ENCODE data around the gene ZNF500. TPM values are rescaled to one million over a fixed set of nuclear protein-coding genes. Genes with fewer than 3 reads are reported as not detected.

The ZNF500 gene
- total and polyA plus RNA-seq, 2 experiments from 2014 or later: 5.8 to 15.3 TPM

GRCh38 chr16:4775005-4775404 is 8.0 kb upstream of the ZNF500 start (continued):
- TF ChIP-seq EZH2phosphoT487 (IDR thresholded peaks at IDR 0.05; ENCODE audit: unreplicated experiment) (no peak), STAT1 (IDR thresholded peaks at IDR 0.05; ENCODE audit: unreplicated experiment) (no peak), CTCF (conservative IDR thresholded peaks at IDR 0.05; ENCODE audit: low read depth in 2 of 2) (no peak), POLR2AphosphoS5 (IDR thresholded peaks at IDR 0.05; ENCODE audit: low read depth) (no peak), JUNB (IDR thresholded peaks at IDR 0.05; ENCODE audit: unreplicated experiment) (no peak)

- no peaks in the 10 kb centered on the region for H3K79me2 ChIP-seq (replicated peaks; ENCODE audit: insufficient read depth)
- Mint-ChIP-seq H3K27ac (no peak overlapping the region), H3K27me3 (ENCODE audit: insufficient read depth, low read depth, poor library complexity) (peaks cover 9% of the 10 kb centered on the region), H3K4me1 (peaks cover 13% of the 10 kb centered on the region), H3K9me3 (peaks cover 3% of the 10 kb centered on the region; the same call in 1 of the 3 replicates), H3K36me3 (ENCODE audit: low read depth) (peaks cover 8% of the 10 kb centered on the region; the same call in 2 of the 3 replicates), H3K4me3 (no peak overlapping the region)
- H4K20me1 ChIP-seq (replicated peaks; ENCODE audit: insufficient read depth): no peaks in the 10 kb centered on the region
- DNase-seq (ENCODE audit: low spot score): no peak
- H3K4me2 ChIP-seq: no peak overlapping the region
- H3K36me3 ChIP-seq (ENCODE audit: insufficient read depth): no peaks in the 10 kb centered on the region
- TF ChIP-seq ZNF331 (CRISPR knock-in tag; IDR thresholded peaks at IDR 0.05; ENCODE audit: low read depth) (no peak), STAT1 (IDR thresholded peaks at IDR 0.05; ENCODE audit: unreplicated experiment) (no peak), EZH2phosphoT487 (IDR thresholded peaks at IDR 0.05; ENCODE audit: unreplicated experiment) (no peak), NANOG (IDR thresholded peaks at IDR 0.05; ENCODE audit: borderline replicate concordance) (no peak), CTCF (conservative IDR thresholded peaks at IDR 0.05; ENCODE audit: low read depth in 2 of 2) (no peak), EZH2 (IDR thresholded peaks at IDR 0.05; ENCODE audit: low read depth, unreplicated experiment) (no peak), CREB1 (CRISPR knock-in tag; IDR thresholded peaks at IDR 0.05; ENCODE audit: low read depth) (no peak), JUNB (IDR thresholded peaks at IDR 0.05; ENCODE audit: unreplicated experiment) (no peak)
- TF ChIP-seq, protein P1, sequence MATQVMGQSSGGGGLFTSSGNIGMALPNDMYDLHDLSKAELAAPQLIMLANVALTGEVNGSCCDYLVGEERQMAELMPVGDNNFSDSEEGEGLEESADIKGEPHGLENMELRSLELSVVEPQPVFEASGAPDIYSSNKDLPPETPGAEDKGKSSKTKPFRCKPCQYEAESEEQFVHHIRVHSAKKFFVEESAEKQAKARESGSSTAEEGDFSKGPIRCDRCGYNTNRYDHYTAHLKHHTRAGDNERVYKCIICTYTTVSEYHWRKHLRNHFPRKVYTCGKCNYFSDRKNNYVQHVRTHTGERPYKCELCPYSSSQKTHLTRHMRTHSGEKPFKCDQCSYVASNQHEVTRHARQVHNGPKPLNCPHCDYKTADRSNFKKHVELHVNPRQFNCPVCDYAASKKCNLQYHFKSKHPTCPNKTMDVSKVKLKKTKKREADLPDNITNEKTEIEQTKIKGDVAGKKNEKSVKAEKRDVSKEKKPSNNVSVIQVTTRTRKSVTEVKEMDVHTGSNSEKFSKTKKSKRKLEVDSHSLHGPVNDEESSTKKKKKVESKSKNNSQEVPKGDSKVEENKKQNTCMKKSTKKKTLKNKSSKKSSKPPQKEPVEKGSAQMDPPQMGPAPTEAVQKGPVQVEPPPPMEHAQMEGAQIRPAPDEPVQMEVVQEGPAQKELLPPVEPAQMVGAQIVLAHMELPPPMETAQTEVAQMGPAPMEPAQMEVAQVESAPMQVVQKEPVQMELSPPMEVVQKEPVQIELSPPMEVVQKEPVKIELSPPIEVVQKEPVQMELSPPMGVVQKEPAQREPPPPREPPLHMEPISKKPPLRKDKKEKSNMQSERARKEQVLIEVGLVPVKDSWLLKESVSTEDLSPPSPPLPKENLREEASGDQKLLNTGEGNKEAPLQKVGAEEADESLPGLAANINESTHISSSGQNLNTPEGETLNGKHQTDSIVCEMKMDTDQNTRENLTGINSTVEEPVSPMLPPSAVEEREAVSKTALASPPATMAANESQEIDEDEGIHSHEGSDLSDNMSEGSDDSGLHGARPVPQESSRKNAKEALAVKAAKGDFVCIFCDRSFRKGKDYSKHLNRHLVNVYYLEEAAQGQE (IDR thresholded peaks at IDR 0.05; ENCODE audit: unreplicated experiment): no peak
- no peak for ATAC-seq
- no peak overlapping the region for H3K4me3 ChIP-seq
- H3F3A ChIP-seq (replicated peaks; ENCODE audit: low read depth): peaks cover 17% of the 10 kb centered on the region; the same call in 1 of the 2 replicates
- no peaks in the 10 kb centered on the region for H3K27me3 ChIP-seq (ENCODE audit: insufficient read depth)
- no peak overlapping the region for H3K27ac ChIP-seq (ENCODE audit: low read depth)
- no peak overlapping the region for H2AFZ ChIP-seq
- peaks cover 13% of the 10 kb centered on the region for H3K4me1 ChIP-seq (ENCODE audit: insufficient read depth)
- no peaks in the 10 kb centered on the region for H3K9me2 ChIP-seq (ENCODE audit: insufficient read depth)
Observed at GRCh38 chr16:4772351-4772750, 5.4 kb upstream of the ZNF500 start.

Measured in GM23338 (cell line).